ENCODE results near the gene RTKN2.

Gene RTKN2

GRCh38 chr10:62214364-62214874 lies 54.2 kb downstream of the RTKN2 start:
- DNase-seq: no peak

- no peak for DNase-seq
Observed at GRCh38 chr10:62205750-62206399, 62.8 kb downstream of the RTKN2 start.

GRCh38 chr10:62199584-62199983 lies 69.1 kb downstream of the RTKN2 start:
- peak; percentile 60 for DNase-seq

- no peak for DNase-seq
Observed at GRCh38 chr10:62196528-62196927, 72.1 kb downstream of the RTKN2 start.

- no peak for DNase-seq
Observed at GRCh38 chr10:62195675-62195926, 73.0 kb downstream of the RTKN2 start.

GRCh38 chr10:62194924-62195674 lies 73.5 kb downstream of the RTKN2 start:
- DNase-seq: no peak

GRCh38 chr10:62193479-62193878 lies 75.2 kb downstream of the RTKN2 start:
- no peak for DNase-seq

GRCh38 chr10:62189131-62189530 lies 79.5 kb downstream of the RTKN2 start:
- no peak for DNase-seq

- DNase-seq: no peak
Observed at GRCh38 chr10:62188021-62188616, 80.5 kb downstream of the RTKN2 start.

- DNase-seq: peak; percentile 34
Observed at GRCh38 chr10:62186999-62187675, 81.5 kb downstream of the RTKN2 start.

GRCh38 chr10:62185919-62186692 lies 82.5 kb downstream of the RTKN2 start:
- DNase-seq: no peak

- DNase-seq: peak; percentile 92
Observed at GRCh38 chr10:62183857-62184795, 84.5 kb downstream of the RTKN2 start.

GRCh38 chr10:62183442-62183841 lies 85.2 kb downstream of the RTKN2 start:
- peak; percentile 77 for DNase-seq

GRCh38 chr10:62182595-62182994 lies 86.0 kb downstream of the RTKN2 start:
- no peak for DNase-seq

GRCh38 chr10:62182171-62182570 lies 86.5 kb downstream of the RTKN2 start:
- DNase-seq: no peak

- no peak for DNase-seq
Observed at GRCh38 chr10:62180677-62181076, 88.0 kb downstream of the RTKN2 start.

GRCh38 chr10:62178568-62178967 lies 90.1 kb downstream of the RTKN2 start:
- DNase-seq: no peak

- DNase-seq: no peak
Observed at GRCh38 chr10:62177111-62177510, 91.5 kb downstream of the RTKN2 start.

GRCh38 chr10:62175251-62175650 lies 93.4 kb downstream of the RTKN2 start:
- no peak for DNase-seq

GRCh38 chr10:62172465-62172864 lies 96.2 kb downstream of the RTKN2 start:
- no peak for DNase-seq

GRCh38 chr10:62171791-62172190 lies 96.9 kb downstream of the RTKN2 start:
- DNase-seq: no peak

- DNase-seq: no peak
Observed at GRCh38 chr10:62170732-62171131, 97.9 kb downstream of the RTKN2 start.
